ENCODE results near the gene CCNL2.

CCNL2 gene

GRCh38 chr1:1366699-1367066, 32.5 kb downstream of the CCNL2 start:
- no peak for TF ChIP-seq CTCF (IDR thresholded peaks at IDR 0.05)

GRCh38 chr1:1365875-1366698, 33.0 kb downstream of the CCNL2 start:
- TF ChIP-seq CTCF (IDR thresholded peaks at IDR 0.05): no peak

- TF ChIP-seq CTCF (IDR thresholded peaks at IDR 0.05): no peak
Measured at GRCh38 chr1:1364266-1364665, 34.9 kb downstream of the CCNL2 start.

GRCh38 chr1:1361982-1362423, 37.1 kb downstream of the CCNL2 start:
- TF ChIP-seq CTCF (IDR thresholded peaks at IDR 0.05): no peak

- no peak for TF ChIP-seq CTCF (IDR thresholded peaks at IDR 0.05)
Measured at GRCh38 chr1:1361233-1361981, 37.7 kb downstream of the CCNL2 start.

- TF ChIP-seq CTCF (IDR thresholded peaks at IDR 0.05): no peak
Measured at GRCh38 chr1:1360506-1361169, 38.5 kb downstream of the CCNL2 start.

- no peak for TF ChIP-seq CTCF (IDR thresholded peaks at IDR 0.05)
Measured at GRCh38 chr1:1359664-1360468, 39.3 kb downstream of the CCNL2 start.
